Osteoblast (primary cell): ENCODE results near the gene GOPC. TPM values are rescaled to one million over a fixed set of nuclear protein-coding genes. Genes with fewer than 3 reads are reported as not detected.

Experiments
- DNase-seq: peaks from one replicate; pipeline ENCODE4 v3.0.0; 2011; ENCODE audit warnings: low spot score, mixed read lengths; ENCODE audit not compliant: insufficient read length; ENCODE audit errors: missing footprints
- H2AFZ ChIP-seq: 2 replicates; pipeline ENCODE4 v1.6.0; 2011; ENCODE audit warnings: mild to moderate bottlenecking, low read length
- H3K27ac ChIP-seq: 2 replicates; pipeline ENCODE4 v1.5.1; 2011; ENCODE audit warnings: mild to moderate bottlenecking, low read depth, low read length, moderate library complexity
- H3K27me3 ChIP-seq: 2 replicates; pipeline ENCODE4 v1.6.0; 2012; ENCODE audit warnings: mild to moderate bottlenecking, control low read depth, inconsistent platforms, low read length, moderate library complexity; ENCODE audit not compliant: insufficient read depth
- H3K36me3 ChIP-seq: 2 replicates; pipeline ENCODE4 v1.5.1; 2011; ENCODE audit warnings: mild to moderate bottlenecking, low read length, control low read depth, moderate library complexity; ENCODE audit not compliant: insufficient read depth
- H3K4me1 ChIP-seq: 2 replicates; pipeline ENCODE4 v1.5.1; 2011; ENCODE audit warnings: mild to moderate bottlenecking, low read length, control low read depth, moderate library complexity; ENCODE audit not compliant: insufficient read depth
- H3K4me2 ChIP-seq: 2 replicates; pipeline ENCODE4 v1.6.0; 2011; ENCODE audit warnings: mild to moderate bottlenecking, low read length; ENCODE audit not compliant: insufficient read depth
- H3K4me3 ChIP-seq: fragments of 200-600 bp; sonication (generic); 3 replicates; pipeline ENCODE4 v1.5.1; 2012; ENCODE audit warnings: mild to moderate bottlenecking, low read length, inconsistent platforms; ENCODE audit not compliant: insufficient read depth
- H3K79me2 ChIP-seq: 2 replicates; pipeline ENCODE4 v1.6.0; 2012; ENCODE audit warnings: mild to moderate bottlenecking, low read length, control low read depth, inconsistent platforms; ENCODE audit not compliant: insufficient read depth
- H3K9me3 ChIP-seq: 2 replicates; pipeline ENCODE4 v1.5.1; 2011; ENCODE audit warnings: low read depth, low read length, control low read depth
- H4K20me1 ChIP-seq: 2 replicates; pipeline ENCODE4 v1.6.0; 2012; ENCODE audit warnings: mild to moderate bottlenecking, low read length, control low read depth; ENCODE audit not compliant: insufficient read depth
- CTCF ChIP-seq: IDR thresholded peaks from 2 replicates; pipeline ENCODE4 v1.5.1; 2011; ENCODE audit warnings: mild to moderate bottlenecking, low read depth, low read length, moderate library complexity; ENCODE audit errors: extremely low read depth
- total RNA-seq: library from RNA; depleted of rRNA; stranded (reverse); fragments of >200 nt; gene quantifications from 2 replicates; pipeline ENCODE4 v1.2.3, GENCODE V29; 2012

GOPC gene
- total RNA-seq, 1 donor, result 49.6 TPM

GRCh38 chr6:117549611-117550010 is 52.7 kb downstream of the GOPC start:
- Histone ChIP-seq H4K20me1 (no peaks in the 10 kb centered on the region), H3K9me3 (no peaks in the 10 kb centered on the region), H3K4me3 (no peak overlapping the region), H3K27me3 (no peaks in the 10 kb centered on the region), H2AFZ (no peak overlapping the region), H3K36me3 (peaks cover 38% of the 10 kb centered on the region), H3K4me2 (peak overlapping the region; percentile 76), H3K79me2 (peaks cover 3% of the 10 kb centered on the region), H3K27ac (peak overlapping the region; percentile 53), H3K4me1 (peaks cover 39% of the 10 kb centered on the region)
- no peak for DNase-seq
- TF ChIP-seq CTCF, result no peak

- peak overlapping the region; percentile 76 for H3K4me2 ChIP-seq
- DNase-seq, result no peak
Measured at GRCh38 chr6:117548797-117549301, 53.5 kb downstream of the GOPC start.

GRCh38 chr6:117547688-117548621 is 54.4 kb downstream of the GOPC start:
- TF ChIP-seq CTCF, result no peak
- Histone ChIP-seq H4K20me1 (no peaks in the 10 kb centered on the region), H2AFZ (peak overlapping the region; percentile 60), H3K4me3 (peak overlapping the region; percentile 62), H3K4me1 (peaks cover 39% of the 10 kb centered on the region), H3K27me3 (no peaks in the 10 kb centered on the region), H3K79me2 (peaks cover 3% of the 10 kb centered on the region), H3K4me2 (peak overlapping the region; percentile 76), H3K9me3 (no peaks in the 10 kb centered on the region), H3K27ac (peak overlapping the region; percentile 69), H3K36me3 (peaks cover 51% of the 10 kb centered on the region)
- peak; percentile 79 for DNase-seq

More at GRCh38 chr6:117548797-117549301, 53.5 kb downstream of the GOPC start:
- no peak for TF ChIP-seq CTCF
- peaks cover 3% of the 10 kb centered on the region for H3K79me2 ChIP-seq
- H4K20me1 ChIP-seq, result no peaks in the 10 kb centered on the region
- H3K4me1 ChIP-seq, result peaks cover 39% of the 10 kb centered on the region
- H3K27ac ChIP-seq, result peak overlapping the region; percentile 53
- H3K36me3 ChIP-seq, result peaks cover 42% of the 10 kb centered on the region
- H2AFZ ChIP-seq, result no peak overlapping the region
- no peaks in the 10 kb centered on the region for H3K9me3 ChIP-seq
- no peaks in the 10 kb centered on the region for H3K27me3 ChIP-seq
- peak overlapping the region; percentile 40 for H3K4me3 ChIP-seq

GRCh38 chr6:117546674-117547073 is 55.6 kb downstream of the GOPC start:
- Histone ChIP-seq H4K20me1 (no peaks in the 10 kb centered on the region), H3K27me3 (no peaks in the 10 kb centered on the region), H3K9me3 (no peaks in the 10 kb centered on the region), H3K36me3 (peaks cover 63% of the 10 kb centered on the region), H3K79me2 (peaks cover 3% of the 10 kb centered on the region), H3K4me1 (peaks cover 35% of the 10 kb centered on the region), H3K27ac (no peak overlapping the region), H2AFZ (no peak overlapping the region), H3K4me2 (no peak overlapping the region), H3K4me3 (no peak overlapping the region)
- TF ChIP-seq CTCF, result no peak
- DNase-seq, result no peak
